ENCODE data around the gene ARSA.

The ARSA gene

GRCh38 chr22:50601669-50602337 lies 26.1 kb downstream of the ARSA start:
- DNase-seq = no peak

- DNase-seq = no peak
Measured at GRCh38 chr22:50600967-50601668, 26.8 kb downstream of the ARSA start.

GRCh38 chr22:50600538-50600937 lies 27.4 kb downstream of the ARSA start, which contains the start of gene MAPK8IP2:
Gene MAPK8IP2 (plus strand): TSS chr22:50600793. CDS start chr22:50600819, 26 bp downstream.
- peak; percentile 25 for DNase-seq

- DNase-seq = no peak
Measured at GRCh38 chr22:50599816-50600455, 28.0 kb downstream of the ARSA start.

- DNase-seq = no peak
Measured at GRCh38 chr22:50597097-50597496, 30.9 kb downstream of the ARSA start.

GRCh38 chr22:50595189-50595588 lies 32.8 kb downstream of the ARSA start:
- DNase-seq = no peak

GRCh38 chr22:50587407-50587806 lies 40.5 kb downstream of the ARSA start:
- no peak for DNase-seq

GRCh38 chr22:50586416-50586815 lies 41.5 kb downstream of the ARSA start:
- DNase-seq = no peak

GRCh38 chr22:50585781-50586180 lies 42.2 kb downstream of the ARSA start:
- no peak for DNase-seq

- DNase-seq = no peak
Measured at GRCh38 chr22:50585238-50585637, 42.7 kb downstream of the ARSA start.

GRCh38 chr22:50584106-50585096 lies 43.6 kb downstream of the ARSA start:
- DNase-seq = no peak

- DNase-seq = peak; percentile 40
Measured at GRCh38 chr22:50583294-50583861, 44.6 kb downstream of the ARSA start.

- DNase-seq = peak; percentile 95
Measured at GRCh38 chr22:50582493-50583293, 45.3 kb downstream of the ARSA start, which contains the start of gene CHKB. Gene CHKB (minus strand): TSS chr22:50582849. CDS start chr22:50582781, 68 bp downstream.

- DNase-seq = no peak
Measured at GRCh38 chr22:50581950-50582492, 45.9 kb downstream of the ARSA start.

GRCh38 chr22:50581031-50581949 lies 46.7 kb downstream of the ARSA start:
- no peak for DNase-seq

- no peak for DNase-seq
Measured at GRCh38 chr22:50579752-50580151, 48.2 kb downstream of the ARSA start.

- DNase-seq = no peak
Measured at GRCh38 chr22:50578776-50579310, 49.1 kb downstream of the ARSA start.

GRCh38 chr22:50577987-50578775 lies 49.8 kb downstream of the ARSA start, which contains the start of gene CPT1B:
Gene CPT1B (minus strand): TSS chr22:50578427. CDS start chr22:50577915, 512 bp downstream.
- no peak for DNase-seq

- DNase-seq = no peak
Measured at GRCh38 chr22:50577697-50577986, 50.3 kb downstream of the ARSA start.
